Kidney glomerular epithelial cell (primary cell): Measurements from ENCODE around the gene GALNT9.
"Not testable (repeated sequence)": the region's sequence is repeated elsewhere in the genome, so short reads cannot be mapped to it uniquely, and the experiment has no call there.

Experiments used
- DNase-seq: peaks from one replicate; lab custom pipeline; 2025; lab: John Stamatoyannopoulos, UW

Gene GALNT9

DNA sequence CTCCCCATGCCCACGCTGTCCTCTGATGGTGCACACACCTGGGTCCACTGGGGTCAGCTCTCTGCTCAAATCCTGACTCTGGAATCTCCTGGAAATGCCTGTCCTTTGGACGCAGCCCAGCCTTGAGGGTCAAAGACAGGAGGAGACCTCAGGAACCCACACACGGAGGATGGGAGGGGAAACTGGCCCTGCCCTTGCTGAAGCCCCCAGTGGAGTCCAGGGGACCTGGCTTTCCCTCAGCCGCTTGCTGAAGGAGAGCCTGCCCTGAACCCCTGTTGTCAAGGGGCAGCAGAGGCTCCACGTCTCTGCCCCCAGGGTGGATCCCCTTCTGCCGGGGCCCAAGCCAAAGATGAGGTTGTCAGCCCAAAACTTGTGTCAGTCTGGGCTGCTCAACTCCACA is 16.9 kb downstream of the GALNT9 start:
- no peak for DNase-seq

DNA sequence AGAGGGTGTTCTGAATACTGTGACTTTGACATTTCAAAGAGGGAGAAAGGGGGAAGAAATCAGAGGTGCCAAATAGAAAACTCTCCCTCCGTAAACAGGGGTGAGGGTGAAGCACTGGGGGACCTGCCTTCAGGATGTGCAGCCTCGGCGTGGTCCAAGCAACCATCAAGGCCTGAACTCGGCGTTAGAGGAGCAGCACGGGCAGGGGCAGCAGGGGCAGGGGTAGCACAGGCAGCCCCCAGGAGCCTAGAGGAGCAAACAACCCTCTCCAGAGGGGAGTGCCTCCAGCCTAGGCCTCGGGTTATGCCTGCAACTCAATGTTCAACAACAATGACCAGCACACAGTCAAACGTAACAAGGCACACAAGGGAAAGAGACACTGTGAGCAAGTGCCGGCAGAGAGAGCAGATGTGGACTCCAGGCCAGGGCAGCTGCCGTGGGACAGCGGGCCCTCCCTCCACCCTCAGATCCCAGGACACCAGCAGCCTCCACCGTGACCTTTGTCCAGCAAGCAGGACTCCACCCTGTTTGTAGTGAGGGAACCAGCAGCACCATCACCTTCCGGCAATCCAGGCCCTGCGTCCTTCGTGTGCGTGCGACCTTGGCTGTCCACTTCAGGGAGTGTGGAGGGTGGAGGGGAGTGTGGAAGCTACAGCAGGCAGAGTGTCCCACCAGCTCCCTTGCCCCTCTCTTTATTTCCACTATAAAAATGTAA is 18.0 kb downstream of the GALNT9 start:
- DNase-seq: no peak

DNA sequence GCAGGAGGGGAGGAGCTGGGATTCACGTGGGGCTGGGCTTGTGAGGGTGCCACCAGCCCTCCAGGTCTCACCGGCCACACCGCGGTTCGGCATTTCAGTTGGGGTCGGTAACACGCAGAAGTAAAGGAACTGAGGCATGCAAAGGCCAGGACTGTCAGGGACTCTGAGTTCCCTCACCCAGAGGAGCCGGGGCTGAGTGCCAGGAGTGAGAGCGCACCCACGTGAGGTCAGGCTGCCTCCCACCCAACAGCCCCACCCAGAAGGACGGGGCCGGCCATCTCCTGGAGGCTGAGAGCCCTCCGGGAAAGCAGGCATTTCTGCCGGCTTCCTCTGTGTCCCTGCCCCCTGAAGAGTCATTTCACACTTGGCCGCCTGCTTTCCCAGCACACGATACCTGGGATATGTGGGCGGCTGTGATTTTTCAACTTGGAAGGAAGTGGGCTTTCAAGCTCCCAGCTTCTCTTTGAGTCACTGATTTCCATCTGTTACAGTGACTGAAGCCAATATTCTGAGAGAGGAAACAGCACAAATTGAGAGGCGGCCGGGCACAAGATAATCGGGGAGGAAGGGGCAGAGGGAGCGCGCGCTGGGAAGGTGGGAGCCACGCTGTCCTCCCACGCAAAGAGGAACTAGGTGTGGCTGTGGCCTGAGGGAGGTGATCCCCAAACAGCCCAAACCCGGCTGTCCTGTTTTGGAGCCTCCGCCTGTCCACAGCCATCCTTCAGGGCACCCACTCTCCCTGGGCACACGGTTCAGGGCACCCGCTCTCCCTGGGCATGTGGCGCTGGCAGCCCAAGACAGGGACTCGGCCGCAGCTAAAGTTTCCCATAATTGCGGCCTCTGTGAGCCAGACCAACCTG is 19.0 kb downstream of the GALNT9 start:
- peak; percentile 77 for DNase-seq

GRCh38 chr12:132309596-132310086 is 19.7 kb downstream of the GALNT9 start:
- no peak for DNase-seq

GRCh38 chr12:132308853-132309595 is 20.4 kb downstream of the GALNT9 start:
- DNase-seq: no peak

- no peak for DNase-seq
Observed at GRCh38 chr12:132307976-132308852, 21.2 kb downstream of the GALNT9 start.

GRCh38 chr12:132306885-132307191 is 22.6 kb downstream of the GALNT9 start:
- no peak for DNase-seq

DNA sequence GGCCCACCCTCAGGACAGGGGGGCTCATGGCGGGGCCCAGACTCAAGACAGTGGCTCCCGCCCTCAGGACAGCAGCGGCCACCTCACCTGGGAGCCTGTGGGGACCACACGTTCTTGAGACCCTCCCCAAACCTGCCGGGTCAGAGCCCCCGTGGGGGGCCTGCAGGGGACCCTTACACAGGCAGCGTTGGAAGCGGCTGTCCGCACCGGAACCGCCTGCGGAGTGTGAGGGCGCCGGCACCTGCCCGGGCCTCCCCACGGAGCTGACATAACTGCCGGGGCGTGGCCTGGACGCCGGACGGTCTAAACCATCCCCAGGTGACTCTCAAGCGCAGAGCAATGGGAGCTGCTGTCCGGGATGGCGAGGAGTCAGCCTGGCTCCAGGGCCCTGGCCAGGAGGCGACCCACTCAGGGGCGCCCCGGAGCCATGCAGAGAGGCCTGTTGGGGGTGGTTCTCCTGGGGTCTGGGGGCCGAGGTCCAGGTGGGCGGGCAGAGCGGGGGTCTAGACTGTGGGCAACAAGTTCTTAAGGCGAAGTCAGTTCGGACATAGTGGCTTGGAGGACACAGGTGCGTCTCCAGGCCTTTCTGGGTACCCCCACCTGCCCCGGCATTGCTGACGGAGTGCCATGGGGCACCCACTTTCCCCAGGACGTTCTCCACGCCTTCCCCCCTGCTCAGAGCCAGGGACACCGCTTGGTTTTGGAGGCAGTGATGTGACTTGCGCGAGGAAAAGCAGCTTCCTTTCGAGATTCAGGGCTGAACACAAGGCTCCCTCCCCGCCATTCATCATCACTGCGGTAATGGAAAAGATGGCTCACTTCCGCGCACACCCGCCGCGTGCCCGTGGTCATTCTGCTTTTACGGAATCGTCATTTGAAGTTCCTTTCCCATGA is 23.2 kb downstream of the GALNT9 start:
- no peak for DNase-seq

GRCh38 chr12:132305560-132305966 is 23.8 kb downstream of the GALNT9 start:
- DNase-seq: no peak

DNA sequence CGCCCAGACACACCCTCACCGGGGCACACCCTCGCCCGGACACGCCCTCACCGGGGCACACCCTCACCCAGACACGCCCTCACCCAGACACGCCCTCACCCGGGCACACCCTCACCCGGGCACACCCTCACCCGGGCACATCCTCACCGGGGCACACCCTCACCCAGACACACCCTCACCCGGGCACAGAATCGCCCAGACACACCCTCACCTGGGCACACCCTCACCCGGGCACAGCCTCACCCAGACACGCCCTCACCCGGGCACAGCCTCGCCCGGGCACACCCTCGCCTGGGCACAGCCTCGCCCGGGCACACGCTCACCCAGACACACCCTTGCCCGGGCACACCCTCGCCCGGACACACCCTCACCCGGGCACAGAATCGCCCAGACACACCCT is 24.5 kb downstream of the GALNT9 start:
- not testable (repeated sequence) for DNase-seq

DNA sequence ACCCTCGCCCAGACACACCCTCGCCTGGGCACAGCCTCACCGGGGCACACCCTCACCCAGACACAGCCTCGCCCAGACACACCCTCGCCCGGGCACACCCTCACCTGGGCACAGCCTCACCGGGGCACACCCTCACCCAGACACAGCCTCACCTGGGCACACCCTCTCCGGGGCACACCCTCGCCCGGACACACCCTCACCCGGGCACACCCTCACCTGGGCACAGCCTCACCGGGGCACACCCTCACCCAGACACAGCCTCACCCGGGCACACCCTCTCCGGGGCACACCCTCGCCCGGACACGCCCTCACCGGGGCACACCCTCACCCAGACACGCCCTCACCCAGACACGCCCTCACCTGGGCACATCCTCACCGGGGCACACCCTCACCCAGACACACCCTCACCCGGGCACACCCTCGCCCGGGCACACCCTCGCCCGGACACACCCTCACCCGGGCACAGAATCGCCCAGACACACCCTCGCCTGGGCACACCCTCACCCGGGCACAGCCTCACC is 25.5 kb downstream of the GALNT9 start:
- DNase-seq: not testable (repeated sequence)

DNA sequence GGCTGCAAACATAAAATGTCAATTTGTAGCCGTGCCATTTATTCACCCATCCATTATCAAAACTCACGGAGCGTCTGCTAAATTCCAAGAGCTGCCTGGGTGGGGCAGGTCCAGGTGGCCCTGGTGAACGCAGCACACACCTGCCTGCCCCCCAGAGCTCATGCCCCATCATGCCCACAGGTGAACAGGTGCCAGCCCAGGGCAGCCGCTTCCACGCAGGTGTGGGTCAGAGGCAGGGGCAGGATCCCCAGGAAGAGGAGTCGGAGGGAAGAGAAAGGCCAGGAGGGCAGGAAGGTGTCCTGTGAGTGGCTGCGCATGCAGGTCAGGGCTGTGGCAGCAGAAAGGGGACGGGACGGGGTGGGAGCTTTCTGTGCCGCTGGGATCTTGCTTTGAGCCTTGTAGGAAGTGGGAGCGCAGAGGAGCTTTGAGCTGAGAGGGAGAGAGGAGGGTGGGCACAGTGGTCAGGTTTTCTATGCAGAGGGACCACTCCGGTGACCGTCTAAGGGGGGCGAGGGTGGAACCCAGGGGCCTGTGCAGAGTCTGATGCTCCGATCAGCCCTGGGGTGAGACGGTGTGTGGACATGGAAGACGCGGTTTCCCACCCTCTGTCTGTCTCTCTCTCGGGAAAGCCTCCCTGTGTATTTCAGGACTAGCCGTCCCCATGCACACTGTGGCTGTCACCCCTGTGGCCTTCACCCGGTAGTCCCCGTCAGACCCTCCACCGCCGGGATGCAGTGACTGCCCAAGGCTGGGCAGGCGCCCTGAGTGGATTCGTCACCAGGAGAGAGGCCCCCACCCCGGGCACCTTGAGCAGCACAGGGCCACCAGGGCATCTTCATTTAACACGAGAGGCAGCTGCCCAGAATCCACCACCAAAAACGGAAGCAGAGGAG is 26.7 kb downstream of the GALNT9 start:
- no peak for DNase-seq

DNA sequence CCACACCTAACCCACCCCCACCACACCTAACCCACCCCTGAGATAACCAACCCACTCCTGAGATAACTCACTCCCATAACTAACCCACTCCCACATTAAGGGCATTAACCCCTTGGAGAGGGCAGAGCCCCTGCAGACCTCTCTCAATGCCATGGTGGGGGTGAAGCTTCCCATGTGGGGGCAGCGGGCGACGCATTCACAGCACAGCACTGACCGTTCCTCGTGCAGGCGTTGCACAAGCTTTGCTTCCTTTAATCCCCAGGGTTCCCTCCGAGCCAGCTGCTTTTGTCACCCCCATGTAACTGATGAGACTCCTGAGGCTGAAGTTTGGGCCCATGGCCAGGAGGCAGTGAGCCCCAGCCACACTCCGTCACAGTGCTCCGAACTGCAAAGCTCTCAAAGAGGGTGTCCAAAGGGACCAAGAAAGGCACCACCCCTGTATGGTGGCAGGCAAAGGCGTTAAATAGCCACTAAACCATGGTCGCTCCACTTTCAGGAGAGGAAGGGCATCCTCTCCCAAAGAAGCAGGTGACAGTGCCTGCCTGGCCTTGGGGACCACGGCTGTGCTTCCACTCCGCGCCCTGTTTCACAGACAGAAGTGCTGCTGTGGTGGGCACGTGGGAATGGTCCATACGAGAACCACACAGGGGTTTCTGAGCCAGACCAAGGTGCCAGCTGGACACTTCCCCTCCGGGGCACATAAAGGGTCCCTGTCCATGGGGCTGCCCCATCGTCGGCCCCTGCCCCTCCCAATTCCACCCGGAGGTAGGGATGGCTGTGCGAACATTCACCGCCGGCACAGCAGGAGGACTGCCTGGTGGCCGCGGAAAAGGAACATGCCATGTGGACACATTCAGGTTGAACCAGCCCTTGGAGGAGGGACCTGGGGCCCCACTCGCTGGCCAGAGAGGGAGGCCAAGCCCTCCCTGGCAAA is 28.3 kb downstream of the GALNT9 start:
- DNase-seq: no peak

GRCh38 chr12:132296063-132296462 is 33.3 kb downstream of the GALNT9 start:
- DNase-seq: no peak

GRCh38 chr12:132295561-132295960 is 33.8 kb downstream of the GALNT9 start:
- DNase-seq: not testable (repeated sequence)

DNA sequence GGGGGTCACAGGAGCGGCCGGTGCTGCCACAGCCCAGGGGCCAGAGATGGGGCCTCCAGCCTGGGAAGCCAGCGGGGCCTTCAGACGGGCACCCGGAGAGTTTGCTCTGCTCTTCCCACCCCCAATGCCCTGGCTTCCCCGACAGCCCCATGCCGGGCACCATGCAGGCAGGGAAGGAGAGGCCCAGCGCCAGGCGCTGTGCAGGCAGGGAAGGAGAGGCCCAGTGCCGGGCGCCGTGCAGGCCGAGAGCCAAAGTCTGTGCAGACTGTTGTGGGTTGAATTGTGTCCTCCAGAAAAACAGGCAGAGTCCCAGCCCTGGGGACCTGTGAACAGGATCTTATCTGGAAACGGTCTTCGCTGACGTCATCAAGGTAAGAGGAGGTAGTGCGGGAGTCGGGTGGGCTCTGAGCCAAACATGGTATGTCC is 34.3 kb downstream of the GALNT9 start:
- no peak for DNase-seq

GRCh38 chr12:132294121-132295034 is 35.0 kb downstream of the GALNT9 start:
- DNase-seq: no peak
